Uterus (tissue), 2 donors: ENCODE data around the gene MAGED4.
"Not testable (repeated sequence)": the region's sequence is repeated elsewhere in the genome, so short reads cannot be mapped to it uniquely, and the experiment has no call there.

ENCODE experiments used
- POLR2A ChIP-seq, 2 donors: fragments of 450-650 bp; IDR thresholded peaks; one replicate each; pipeline ENCODE4 v1.6.1; 2016; ENCODE audit warnings: antibody characterized with exemption in 2 of 2, mild to moderate bottlenecking in 1 of 2, moderate library complexity in 1 of 2
- TF ChIP-seq, protein P1 (sequence below), 4 experiments: fragments of 200-600 bp in 2 of 4; fragments of 450-650 bp in 2 of 4; sonication (generic) in 2 of 4; IDR thresholded peaks; one replicate each; pipeline ENCODE4 v1.5.1; 2016 to 2019; ENCODE audit warnings: antibody characterized with exemption in 4 of 4, mild to moderate bottlenecking in 2 of 4, moderate library complexity in 1 of 4

DNA sequence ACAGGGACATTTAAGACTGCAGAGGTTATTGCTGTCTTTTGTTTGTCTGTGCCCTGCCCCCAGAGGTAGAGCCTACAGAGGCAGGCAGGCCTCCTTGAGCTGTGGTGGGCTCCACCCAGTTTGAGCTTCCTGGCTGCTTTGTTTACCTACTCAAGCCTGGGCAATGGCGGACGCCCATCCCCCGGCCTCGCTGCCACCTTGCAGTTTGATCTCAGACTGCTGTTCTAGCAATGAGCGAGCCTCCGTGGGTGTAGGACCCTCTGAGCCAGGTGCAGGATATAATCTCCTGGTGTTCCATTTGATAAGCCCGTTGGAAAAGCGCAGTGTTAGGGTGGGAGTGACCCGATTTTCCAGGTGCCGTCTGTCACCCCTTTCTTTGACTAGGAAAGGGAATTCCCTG, 34.0 kb upstream of the MAGED4 start:
- TF ChIP-seq, protein P1, sequence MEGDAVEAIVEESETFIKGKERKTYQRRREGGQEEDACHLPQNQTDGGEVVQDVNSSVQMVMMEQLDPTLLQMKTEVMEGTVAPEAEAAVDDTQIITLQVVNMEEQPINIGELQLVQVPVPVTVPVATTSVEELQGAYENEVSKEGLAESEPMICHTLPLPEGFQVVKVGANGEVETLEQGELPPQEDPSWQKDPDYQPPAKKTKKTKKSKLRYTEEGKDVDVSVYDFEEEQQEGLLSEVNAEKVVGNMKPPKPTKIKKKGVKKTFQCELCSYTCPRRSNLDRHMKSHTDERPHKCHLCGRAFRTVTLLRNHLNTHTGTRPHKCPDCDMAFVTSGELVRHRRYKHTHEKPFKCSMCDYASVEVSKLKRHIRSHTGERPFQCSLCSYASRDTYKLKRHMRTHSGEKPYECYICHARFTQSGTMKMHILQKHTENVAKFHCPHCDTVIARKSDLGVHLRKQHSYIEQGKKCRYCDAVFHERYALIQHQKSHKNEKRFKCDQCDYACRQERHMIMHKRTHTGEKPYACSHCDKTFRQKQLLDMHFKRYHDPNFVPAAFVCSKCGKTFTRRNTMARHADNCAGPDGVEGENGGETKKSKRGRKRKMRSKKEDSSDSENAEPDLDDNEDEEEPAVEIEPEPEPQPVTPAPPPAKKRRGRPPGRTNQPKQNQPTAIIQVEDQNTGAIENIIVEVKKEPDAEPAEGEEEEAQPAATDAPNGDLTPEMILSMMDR (IDR thresholded peaks at IDR 0.05): not testable (repeated sequence)
- not testable (repeated sequence) for TF ChIP-seq POLR2A (IDR thresholded peaks at IDR 0.05)
